NB4 (cell line): ENCODE data around the gene TMEM233.

Experiments used
- POLR2A ChIP-seq: IDR thresholded peaks from 2 replicates; pipeline ENCODE4 v1.6.1; 2011; ENCODE audit warnings: mild to moderate bottlenecking; ENCODE audit not compliant: insufficient read length; ENCODE audit errors: extremely low read depth
- TF ChIP-seq, protein P1 (sequence below): IDR thresholded peaks from one replicate; pipeline ENCODE4 v1.5.1; 2012; ENCODE audit warnings: low read depth, low read length

DNA sequence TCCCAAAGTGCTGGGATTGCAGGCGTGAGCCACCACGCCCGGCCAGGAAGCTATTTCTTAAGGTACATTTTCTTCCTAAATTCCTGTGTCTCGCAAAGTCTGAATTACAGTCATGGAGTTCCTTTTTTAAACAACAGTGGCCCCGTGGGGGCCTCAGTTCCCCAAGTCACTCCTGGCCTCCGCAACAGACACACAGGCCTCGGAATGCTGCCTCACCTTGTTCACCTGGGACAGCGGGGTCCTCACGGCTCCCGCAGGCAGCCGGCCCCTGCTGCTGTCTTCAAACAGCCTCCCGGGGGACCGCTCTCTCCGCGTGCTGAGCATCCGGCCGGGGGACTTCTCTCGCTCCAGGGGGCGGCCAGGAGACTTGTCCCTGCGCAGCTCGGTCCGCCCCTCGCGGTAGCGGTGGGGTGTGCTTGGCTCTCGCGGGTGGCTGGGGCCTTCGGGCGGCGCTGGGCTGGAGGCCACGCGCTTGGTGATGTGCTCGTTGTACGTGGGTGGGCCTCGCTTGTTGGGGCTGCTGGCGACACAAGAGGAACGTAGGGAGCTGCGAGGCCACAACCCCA lies 96.4 kb downstream of the TMEM233 start:
- TF ChIP-seq POLR2A: no peak
- TF ChIP-seq, protein P1, sequence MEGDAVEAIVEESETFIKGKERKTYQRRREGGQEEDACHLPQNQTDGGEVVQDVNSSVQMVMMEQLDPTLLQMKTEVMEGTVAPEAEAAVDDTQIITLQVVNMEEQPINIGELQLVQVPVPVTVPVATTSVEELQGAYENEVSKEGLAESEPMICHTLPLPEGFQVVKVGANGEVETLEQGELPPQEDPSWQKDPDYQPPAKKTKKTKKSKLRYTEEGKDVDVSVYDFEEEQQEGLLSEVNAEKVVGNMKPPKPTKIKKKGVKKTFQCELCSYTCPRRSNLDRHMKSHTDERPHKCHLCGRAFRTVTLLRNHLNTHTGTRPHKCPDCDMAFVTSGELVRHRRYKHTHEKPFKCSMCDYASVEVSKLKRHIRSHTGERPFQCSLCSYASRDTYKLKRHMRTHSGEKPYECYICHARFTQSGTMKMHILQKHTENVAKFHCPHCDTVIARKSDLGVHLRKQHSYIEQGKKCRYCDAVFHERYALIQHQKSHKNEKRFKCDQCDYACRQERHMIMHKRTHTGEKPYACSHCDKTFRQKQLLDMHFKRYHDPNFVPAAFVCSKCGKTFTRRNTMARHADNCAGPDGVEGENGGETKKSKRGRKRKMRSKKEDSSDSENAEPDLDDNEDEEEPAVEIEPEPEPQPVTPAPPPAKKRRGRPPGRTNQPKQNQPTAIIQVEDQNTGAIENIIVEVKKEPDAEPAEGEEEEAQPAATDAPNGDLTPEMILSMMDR: no peak
